Keratinocyte (primary cell): Measurements from ENCODE around the gene TFR2.

ENCODE experiments used
- CTCF ChIP-seq, 3 experiments: IDR thresholded peaks in 1 of 3; conservative IDR thresholded peaks in 1 of 3; optimal IDR thresholded peaks in 1 of 3; 2 replicates in 2 of 3; 3 replicates in 1 of 3; pipeline versions ENCODE3 to v1.5.1; 2011; ENCODE audit warnings: low read length in 3 of 3, mild to moderate bottlenecking in 3 of 3, moderate library complexity in 2 of 3, control low read depth in 1 of 3, inconsistent platforms in 1 of 3; ENCODE audit not compliant: insufficient read depth in 2 of 3; ENCODE audit errors: extremely low read depth in 1 of 3
- EZH2 ChIP-seq: IDR thresholded peaks from one replicate; pipeline ENCODE4 v1.6.1; 2012; ENCODE audit warnings: inconsistent platforms, mild to moderate bottlenecking, low read length, moderate library complexity

- no peak for TF ChIP-seq EZH2
- no peak for TF ChIP-seq CTCF (optimal IDR thresholded peaks at IDR 0.05 in 1 of 3, IDR thresholded peaks at IDR 0.05 in 1 of 3, conservative IDR thresholded peaks at IDR 0.05 in 1 of 3; ENCODE audit: extremely low read depth in 1 of 3, insufficient read depth in 2 of 3, low read length in 3 of 3)
Observed at GRCh38 chr7:100614308-100614861, 27.0 kb downstream of the TFR2 start.
